RWPE1 (cell line): Measurements from ENCODE around the gene TIPIN.
"Not testable (repeated sequence)": the region's sequence is repeated elsewhere in the genome, so short reads cannot be mapped to it uniquely, and the experiment has no call there.

Experiments
- CTCF ChIA-PET: fragments of 350-600 bp; sonication (Branson Sonifier 250); formaldehyde crosslinking; extraction: SDS; loops from one replicate; lab custom pipeline; 2021; lab: Yijun Ruan, JAX
- POLR2A ChIA-PET: fragments of 400-600 bp; formaldehyde crosslinking; extraction: SDS; loops from one replicate; lab custom pipeline; 2020; ENCODE audit warnings: antibody characterized with exemption; ENCODE audit not compliant: low non-redundant PET; lab: Yijun Ruan, JAX
- DNase-seq: peaks from one replicate; pipeline ENCODE4 v3.0.0; 2012; ENCODE audit warnings: low spot score
- H3K27ac ChIP-seq: fragments of 450-650 bp; 2 replicates; pipeline ENCODE4 v1.5.1; 2017
- TF ChIP-seq, protein P1 (sequence below): fragments of 450-650 bp; conservative IDR thresholded peaks from 2 replicates; pipeline ENCODE4 v1.5.1; 2017; ENCODE audit warnings: low read depth, mild to moderate bottlenecking

TIPIN gene

DNA sequence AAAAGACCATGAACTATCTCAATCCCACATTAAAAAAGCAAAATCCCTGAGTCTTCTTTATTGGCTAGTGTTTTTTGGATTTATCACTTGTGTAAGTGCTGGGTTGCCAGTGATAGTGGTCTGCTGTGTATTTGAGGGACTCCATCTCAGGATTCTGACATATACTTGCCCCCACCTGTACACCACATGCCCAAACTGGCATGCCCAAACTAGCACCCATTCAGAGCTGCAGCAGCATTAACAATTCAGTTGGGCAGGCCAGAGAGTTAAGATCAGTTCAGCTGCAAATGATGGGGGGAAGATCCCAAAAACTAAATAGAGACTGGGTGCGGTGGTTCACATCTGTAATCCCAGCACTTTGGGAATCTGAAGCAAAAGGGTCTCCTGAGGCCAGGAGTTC, 6.3 kb upstream of the TIPIN start:
- H3K27ac ChIP-seq: no peak overlapping the region
- POLR2A ChIA-PET: no interaction called here
- no peak for DNase-seq
- CTCF ChIA-PET: no interaction called here
- TF ChIP-seq, protein P1, sequence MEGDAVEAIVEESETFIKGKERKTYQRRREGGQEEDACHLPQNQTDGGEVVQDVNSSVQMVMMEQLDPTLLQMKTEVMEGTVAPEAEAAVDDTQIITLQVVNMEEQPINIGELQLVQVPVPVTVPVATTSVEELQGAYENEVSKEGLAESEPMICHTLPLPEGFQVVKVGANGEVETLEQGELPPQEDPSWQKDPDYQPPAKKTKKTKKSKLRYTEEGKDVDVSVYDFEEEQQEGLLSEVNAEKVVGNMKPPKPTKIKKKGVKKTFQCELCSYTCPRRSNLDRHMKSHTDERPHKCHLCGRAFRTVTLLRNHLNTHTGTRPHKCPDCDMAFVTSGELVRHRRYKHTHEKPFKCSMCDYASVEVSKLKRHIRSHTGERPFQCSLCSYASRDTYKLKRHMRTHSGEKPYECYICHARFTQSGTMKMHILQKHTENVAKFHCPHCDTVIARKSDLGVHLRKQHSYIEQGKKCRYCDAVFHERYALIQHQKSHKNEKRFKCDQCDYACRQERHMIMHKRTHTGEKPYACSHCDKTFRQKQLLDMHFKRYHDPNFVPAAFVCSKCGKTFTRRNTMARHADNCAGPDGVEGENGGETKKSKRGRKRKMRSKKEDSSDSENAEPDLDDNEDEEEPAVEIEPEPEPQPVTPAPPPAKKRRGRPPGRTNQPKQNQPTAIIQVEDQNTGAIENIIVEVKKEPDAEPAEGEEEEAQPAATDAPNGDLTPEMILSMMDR: no peak

DNA sequence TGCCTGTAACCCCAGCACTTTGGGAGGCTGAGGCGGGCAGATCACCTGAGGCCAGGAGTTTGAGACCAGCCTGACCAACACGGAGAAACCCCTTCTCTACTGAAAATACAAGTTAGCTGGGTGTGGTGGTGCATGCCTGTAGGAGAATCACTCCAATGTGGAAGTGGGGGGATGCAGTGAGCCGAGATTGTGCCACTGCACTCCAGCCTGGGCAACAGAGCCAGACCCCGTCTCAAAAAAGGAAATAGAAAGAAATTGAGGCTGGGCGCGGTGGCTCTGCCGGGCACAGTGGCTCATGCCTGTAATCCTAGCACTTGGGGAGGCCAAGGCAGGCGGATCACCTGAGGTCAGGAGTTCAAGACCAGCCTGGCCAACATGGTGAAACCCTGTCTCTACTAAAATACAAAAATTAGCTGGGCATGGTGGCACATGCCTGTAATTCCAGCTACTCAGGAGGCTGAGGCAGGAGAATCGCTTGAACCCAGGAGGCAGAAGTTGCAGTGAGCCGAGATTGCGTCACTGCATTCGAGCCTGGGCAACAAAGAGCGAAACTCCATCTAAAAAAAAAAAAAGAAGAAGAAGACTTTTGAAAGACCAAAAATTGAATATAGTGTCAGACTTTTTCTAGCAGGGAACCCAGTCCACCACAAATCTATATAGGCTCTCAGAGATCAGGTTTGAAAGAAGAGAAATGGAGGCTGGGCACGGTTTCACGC, 5.4 kb upstream of the TIPIN start:
- CTCF ChIA-PET, POLR2A ChIA-PET: not testable (repeated sequence)

GRCh38 chr15:66359740-66360139, 3.3 kb upstream of the TIPIN start:
- CTCF ChIA-PET: no interaction called here
- TF ChIP-seq, protein P1: no peak
- DNase-seq: peak; percentile 59
- H3K27ac ChIP-seq: no peak overlapping the region
- POLR2A ChIA-PET: no interaction called here

More for the DNA sequence above, 5.4 kb upstream of the TIPIN start:
- 0 out of 2 replicates have a peak overlapping the region, but pooled peaks have one; percentile 16 for H3K27ac ChIP-seq
- not testable (repeated sequence) for DNase-seq

DNA sequence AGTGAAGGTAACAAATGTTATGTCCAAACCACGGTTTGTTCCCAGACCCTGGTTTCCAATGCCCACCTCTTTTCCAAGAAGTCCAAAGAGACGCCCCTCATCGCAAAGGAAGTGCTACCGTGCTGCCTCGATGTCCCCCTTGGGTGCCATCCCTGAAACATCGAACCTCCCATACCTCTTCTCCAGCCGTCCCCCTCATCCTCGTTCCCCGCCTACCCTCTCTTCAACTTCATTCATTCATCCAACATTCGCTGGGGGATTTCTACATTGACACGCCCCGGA, 467 bp downstream of the TIPIN start:
- ChIA-PET POLR2A (interaction anchor here (0.6 to 0.8 kb wide), 2 partner anchors 31 to 84 kb away, joined by 3 read pairs; partner anchors contain the start of gene MAP2K1), CTCF (no interaction called here)
- peak overlapping the region; percentile 78 for H3K27ac ChIP-seq
- TF ChIP-seq, protein P1: no peak
- DNase-seq: no peak

- CTCF ChIA-PET: interaction anchor here (0.7 kb wide), 1 partner anchor 99 kb away, joined by 9 read pairs; no protein-coding TSS in a partner anchor
- POLR2A ChIA-PET, H3K27ac ChIP-seq, DNase-seq: not testable (repeated sequence)
Observed at GRCh38 chr15:66348530-66348929, 8.0 kb downstream of the TIPIN start.

GRCh38 chr15:66328771-66329170, 27.7 kb downstream of the TIPIN start:
- ChIA-PET POLR2A (no interaction called here), CTCF (no interaction called here)
- DNase-seq: no peak
- H3K27ac ChIP-seq: no peak overlapping the region
- TF ChIP-seq, protein P1: no peak

GRCh38 chr15:66327736-66328135, 28.7 kb downstream of the TIPIN start:
- CTCF ChIA-PET: interaction anchor here (0.6 kb wide), 1 partner anchor 188 kb away, joined by 3 read pairs; no protein-coding TSS in a partner anchor
- DNase-seq: no peak
- POLR2A ChIA-PET: no interaction called here
- no peak overlapping the region for H3K27ac ChIP-seq
- TF ChIP-seq, protein P1: no peak
